ENCODE measurements around the gene VPS51.

DNA sequence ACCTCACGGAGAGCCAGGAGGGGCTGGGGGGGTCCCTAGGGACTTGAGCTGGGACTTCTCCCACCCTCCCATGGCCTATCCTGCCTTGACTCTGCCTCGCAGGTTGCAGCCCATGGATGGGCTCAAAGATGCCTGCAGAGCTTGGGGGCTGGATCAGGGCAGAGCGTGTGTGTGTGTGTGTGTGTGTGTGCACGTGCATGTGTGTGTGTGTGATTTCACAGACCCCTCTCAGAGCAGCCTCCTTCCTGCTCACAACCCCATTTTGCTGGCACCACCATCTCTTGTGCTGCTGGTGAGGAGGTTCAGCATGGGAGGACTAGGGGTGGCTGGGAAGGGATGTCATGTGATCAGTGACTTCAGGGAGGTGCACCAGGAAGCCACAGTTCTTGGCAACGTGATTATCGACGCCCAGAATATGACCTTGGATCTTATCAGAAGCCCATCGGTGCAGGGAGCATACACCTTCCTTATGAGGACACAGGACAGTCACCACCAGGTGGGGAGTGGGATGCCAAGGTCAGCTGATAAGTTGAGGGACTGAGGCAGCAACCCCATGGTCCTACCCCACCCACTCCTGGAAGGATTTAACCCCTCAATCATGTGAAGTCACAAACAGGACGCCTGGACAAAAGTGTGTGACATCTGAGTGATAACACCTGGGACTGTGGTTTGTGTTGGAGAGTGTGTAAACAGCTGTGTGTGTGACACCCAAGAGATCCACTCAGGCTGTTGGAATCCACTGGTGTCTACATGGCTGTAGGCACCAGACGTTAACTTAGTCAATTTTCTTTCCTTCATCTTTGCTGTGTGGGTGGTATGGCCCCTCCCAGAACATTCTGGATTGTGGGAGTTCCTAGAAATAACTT, 35.8 kb upstream of the VPS51 start:
- TF ChIP-seq, protein P1, sequence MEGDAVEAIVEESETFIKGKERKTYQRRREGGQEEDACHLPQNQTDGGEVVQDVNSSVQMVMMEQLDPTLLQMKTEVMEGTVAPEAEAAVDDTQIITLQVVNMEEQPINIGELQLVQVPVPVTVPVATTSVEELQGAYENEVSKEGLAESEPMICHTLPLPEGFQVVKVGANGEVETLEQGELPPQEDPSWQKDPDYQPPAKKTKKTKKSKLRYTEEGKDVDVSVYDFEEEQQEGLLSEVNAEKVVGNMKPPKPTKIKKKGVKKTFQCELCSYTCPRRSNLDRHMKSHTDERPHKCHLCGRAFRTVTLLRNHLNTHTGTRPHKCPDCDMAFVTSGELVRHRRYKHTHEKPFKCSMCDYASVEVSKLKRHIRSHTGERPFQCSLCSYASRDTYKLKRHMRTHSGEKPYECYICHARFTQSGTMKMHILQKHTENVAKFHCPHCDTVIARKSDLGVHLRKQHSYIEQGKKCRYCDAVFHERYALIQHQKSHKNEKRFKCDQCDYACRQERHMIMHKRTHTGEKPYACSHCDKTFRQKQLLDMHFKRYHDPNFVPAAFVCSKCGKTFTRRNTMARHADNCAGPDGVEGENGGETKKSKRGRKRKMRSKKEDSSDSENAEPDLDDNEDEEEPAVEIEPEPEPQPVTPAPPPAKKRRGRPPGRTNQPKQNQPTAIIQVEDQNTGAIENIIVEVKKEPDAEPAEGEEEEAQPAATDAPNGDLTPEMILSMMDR (IDR thresholded peaks at IDR 0.05; ENCODE audit: low read depth, low read length), result no peak
- TF ChIP-seq EZH2phosphoT487 (IDR thresholded peaks at IDR 0.05; ENCODE audit: low read depth), result no peak

Data from OCI-LY3 (cell line).